Activated CD4-positive, alpha-beta T cell treated with anti-CD3 and anti-CD28 coated beads, Interleukin-2, amount 50 U/mL, for 24 hours (primary cell): ENCODE results near the gene NEURL1.
"Not testable (repeated sequence)": the region's sequence is repeated elsewhere in the genome, so short reads cannot be mapped to it uniquely, and the experiment has no call there.

Experiments
- DNase-seq, 2 donors: peaks; one replicate each; pipeline ENCODE4 v3.0.0-alpha.2; 2020; ENCODE audit warnings: low read depth in 1 of 2, low spot score in 1 of 2

NEURL1 gene

DNA sequence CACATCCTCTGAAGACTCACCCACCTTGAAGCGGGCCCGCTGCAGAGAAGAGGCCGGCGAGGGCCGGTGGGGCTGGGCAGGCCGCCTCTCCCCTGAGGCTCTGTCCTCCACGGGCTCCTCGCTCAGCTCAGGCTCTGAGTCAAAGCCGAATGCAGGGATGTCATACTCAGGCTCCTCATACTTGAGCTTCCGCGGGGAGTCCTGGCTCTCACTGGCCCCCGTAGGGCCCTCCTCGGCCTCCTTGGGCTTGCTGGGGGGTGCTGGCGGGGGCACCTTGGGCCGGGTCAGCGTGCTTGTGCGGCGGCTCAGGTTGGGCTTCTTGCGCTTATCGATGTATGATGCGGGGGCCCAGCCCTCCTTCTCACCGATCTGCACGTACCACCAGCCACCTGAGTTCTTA is 109.9 kb downstream of the NEURL1 start:
- DNase-seq = no peak

DNA sequence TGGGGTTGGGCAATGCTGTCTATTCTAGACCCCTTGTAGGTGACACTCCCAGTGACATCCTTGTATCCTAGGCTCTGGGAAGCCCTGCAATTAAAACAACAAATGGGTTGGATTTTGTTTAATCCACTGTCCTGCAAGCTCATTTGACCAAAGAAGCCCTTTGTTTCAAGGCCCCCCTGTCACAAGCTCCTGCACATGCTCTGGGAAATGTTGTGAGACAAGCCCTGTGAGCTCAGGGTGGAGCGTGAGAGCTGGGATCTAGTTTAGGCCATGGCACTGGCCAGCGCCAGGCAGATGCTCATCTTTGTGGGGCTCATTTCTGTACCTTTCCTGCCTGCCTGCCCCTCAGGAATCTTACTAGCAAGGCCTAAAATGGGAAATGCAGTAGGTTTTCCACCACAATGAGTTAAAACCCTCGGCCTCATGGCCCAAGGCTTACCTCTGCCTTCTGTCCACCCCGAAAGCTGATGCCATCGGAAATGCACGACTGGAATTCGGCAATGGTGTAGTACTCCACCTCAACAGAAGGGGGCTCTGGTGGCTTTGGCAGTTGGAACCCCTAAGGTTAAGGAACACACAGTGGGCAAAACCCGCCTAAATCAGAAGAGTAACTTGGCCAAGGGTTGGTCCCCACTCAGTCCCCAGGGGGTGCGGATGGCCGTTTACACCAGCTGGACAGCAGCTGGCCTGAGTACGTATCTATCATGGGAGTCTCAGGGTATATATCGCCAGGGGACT is 112.0 kb downstream of the NEURL1 start:
- DNase-seq = peak in 1 of 2 donors; percentile 7

DNA sequence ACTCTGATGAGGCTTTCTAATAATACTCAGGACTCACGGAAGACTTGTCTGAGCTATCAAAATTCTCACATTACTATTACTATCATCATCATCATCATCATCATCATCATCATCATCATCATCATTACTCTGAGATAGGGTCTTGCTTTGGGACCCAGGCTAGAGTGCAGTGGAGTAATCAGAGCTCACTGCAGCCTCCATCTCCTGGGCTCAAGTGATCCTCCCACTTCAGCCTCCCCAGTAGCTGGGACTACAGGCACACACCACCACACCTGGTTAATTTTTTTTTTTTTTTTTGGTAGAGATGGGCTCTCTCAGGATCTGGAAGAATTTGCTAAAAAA is 112.6 kb downstream of the NEURL1 start:
- not testable (repeated sequence) for DNase-seq

DNA sequence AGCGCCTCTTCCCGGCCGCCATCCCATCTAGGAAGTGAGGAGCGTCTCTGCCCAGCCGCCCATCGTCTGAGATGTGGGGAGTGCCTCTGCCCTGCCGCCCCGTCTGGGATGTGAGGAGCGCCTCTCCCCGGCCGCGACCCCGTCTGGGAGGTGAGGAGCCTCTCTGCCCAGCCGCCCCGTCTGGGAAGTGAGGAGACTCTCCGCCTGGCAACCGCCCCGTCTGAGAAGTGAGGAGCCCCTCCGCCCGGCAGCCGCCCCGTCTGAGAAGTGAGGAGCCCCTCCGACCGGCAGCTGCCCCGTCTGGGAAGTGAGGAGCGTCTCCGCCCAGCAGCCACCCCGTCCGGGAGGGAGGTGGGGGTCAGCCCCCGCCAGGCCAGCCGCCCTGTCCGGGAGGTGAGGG is 113.5 kb downstream of the NEURL1 start:
- not testable (repeated sequence) for DNase-seq

DNA sequence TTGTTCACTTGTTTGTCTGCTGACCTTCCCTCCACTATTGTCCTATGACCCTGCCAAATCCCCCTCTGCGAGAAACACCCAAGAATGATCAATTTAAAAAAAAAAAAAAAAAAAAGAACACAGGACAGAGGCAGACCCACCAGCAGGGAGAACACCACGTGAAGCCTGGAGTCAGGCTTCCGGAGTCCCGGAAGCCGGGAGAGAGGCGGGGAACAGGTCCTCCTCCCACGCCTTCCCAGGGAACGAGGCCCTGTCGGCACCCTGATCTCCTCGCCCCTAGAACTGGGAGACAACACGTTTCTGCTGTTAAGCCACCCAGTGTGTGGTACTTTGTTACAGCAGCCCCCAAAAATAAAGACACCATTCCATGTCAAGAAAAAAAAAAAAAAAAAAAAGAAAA is 114.6 kb downstream of the NEURL1 start:
- DNase-seq = not testable (repeated sequence)

DNA sequence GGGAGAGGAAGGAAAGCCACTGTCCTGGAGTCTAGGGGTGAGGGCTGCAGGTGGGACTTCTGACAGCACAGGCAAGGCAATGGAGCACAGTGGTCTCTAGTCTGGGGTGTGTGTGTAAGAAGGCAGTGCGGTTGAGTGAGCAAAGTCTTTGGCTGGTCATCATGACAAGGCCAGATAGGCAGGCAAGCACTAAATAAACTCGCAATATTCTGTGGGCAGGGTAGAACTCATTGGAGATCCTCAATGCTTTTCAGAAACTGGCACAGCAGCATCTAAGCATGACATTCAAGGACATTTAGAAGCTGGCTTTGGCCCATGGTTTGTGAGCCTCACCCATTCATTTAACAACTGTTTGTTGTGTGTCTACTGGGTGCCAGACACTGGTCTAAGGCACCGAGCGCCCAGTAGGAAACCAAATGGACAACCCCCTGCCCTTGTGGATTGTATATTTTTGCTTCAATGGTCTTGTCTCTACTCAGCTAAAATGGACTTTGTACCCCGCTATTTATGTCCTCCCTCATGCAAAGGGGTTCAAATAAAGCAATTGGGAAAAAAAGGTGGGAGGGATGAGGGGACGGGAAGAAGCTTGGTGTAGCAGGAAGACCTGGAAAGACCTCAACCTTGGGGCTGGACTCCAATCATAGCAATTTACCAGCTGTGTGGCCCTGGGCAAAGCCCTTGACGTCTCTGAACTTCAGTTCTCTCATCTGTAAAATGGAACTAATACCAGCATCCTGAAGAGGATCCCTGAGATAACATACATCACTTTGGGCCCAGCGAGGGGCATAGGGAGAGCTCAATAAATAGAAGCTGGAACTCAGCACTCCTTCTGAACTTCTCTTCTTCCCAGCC is 116.0 kb downstream of the NEURL1 start:
- no peak for DNase-seq

DNA sequence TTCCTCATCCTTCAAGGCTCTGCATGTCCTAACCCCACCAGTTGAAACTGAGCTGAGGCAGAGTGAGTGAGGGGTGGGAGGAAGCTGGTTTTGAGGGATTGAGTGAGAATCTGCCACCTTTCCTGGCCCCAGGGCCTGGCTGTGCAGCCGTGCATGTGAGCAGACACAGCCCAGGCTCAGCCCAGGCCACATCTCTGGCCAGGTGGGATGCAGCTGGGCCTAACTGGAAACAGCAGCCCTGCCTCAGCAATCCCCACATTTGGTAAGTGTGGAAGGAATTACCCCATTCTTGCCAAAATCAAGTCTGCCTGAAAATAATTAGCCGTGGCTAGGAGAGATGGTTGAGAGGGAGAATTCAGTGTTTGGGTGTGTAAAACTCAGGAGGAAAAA is 116.6 kb downstream of the NEURL1 start:
- DNase-seq = no peak

DNA sequence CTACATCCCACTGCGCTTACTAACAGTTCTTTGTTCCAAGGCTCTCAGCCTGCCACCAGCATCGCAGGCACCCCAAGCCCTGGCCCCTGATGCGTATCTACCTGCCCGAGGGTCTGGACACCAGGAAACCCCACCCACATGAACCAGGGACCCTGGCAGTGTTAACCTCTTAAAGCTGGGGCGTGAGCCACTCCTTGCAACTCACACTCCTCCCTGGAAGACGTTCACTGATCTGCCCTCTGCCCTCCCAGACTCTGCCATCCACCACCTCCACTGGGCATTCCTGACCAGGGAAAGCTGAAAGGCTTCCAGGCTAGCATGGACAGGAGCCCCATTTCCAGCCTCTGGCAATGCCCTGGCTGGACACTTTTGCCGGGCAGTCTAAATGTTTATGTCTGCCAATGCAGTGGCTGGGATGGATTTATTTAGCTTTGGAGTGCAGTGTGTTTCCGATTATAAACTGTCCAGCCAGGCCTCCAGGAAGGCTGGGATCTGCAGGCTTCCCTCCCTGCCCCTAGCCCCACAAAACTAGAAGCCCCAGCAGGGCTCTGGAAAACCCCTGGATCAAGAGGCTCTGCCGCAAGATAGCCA is 117.5 kb downstream of the NEURL1 start:
- DNase-seq = no peak

DNA sequence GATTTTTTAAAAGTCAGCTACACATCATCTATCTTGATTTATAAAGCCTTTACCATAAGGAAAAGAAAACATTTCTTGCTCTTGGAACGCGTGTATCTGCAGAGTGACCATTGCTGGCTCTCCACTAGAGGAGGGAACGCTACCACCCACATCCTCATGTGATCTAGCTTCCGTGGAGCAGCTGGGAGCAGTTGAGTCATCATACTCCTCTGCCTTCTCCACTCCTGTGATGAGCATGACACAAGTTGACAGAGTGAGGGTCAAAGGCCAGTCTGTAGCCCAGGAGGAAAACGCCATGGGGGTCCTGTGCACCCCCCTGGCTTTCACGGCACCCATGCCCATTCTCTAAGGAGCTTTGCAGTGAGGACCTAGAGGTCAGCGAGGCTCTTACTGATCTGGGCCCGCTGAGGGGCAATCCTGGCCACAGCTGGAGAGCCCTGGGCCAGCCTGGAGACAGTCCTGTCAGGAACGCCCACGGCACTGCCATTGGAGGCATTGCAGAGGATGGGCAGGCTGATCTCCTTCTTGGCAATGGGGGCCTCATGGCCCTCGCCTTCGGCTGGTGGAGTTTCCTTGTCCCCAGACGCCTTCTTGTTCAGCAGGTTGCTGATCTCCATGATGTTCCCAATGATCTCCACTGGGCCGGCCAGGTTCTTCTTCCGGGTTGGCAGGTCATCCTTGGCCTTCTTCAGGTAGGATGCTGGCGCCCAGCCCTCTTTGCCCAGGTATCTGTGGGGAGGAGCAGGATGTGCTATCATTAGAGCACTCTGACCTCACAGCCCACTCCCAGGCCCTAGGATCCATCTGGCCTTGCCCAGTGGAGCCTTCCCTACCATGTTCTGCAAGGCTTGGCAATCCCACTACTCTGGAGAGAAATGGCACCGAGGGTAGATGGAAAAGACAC is 119.2 kb downstream of the NEURL1 start:
- no peak for DNase-seq

DNA sequence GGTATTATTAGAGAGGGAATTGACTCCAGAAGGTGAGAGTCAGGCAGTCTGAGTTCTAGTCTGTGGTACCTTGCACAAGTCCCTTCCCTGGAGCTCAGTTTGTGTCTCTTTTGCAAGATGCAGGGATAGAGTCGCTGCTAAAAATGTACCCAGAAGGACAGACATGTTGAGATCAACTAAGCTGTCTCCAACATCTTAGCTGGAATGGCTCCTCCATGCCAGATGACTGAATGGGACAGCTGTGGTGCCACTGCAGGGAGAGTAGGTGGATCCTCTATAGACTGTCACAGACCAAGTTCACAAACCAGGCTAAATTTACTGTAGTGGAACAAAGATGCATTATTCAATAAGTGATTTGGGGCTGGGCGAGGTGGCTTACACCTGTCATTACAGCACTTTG is 120.1 kb downstream of the NEURL1 start:
- DNase-seq = no peak

DNA sequence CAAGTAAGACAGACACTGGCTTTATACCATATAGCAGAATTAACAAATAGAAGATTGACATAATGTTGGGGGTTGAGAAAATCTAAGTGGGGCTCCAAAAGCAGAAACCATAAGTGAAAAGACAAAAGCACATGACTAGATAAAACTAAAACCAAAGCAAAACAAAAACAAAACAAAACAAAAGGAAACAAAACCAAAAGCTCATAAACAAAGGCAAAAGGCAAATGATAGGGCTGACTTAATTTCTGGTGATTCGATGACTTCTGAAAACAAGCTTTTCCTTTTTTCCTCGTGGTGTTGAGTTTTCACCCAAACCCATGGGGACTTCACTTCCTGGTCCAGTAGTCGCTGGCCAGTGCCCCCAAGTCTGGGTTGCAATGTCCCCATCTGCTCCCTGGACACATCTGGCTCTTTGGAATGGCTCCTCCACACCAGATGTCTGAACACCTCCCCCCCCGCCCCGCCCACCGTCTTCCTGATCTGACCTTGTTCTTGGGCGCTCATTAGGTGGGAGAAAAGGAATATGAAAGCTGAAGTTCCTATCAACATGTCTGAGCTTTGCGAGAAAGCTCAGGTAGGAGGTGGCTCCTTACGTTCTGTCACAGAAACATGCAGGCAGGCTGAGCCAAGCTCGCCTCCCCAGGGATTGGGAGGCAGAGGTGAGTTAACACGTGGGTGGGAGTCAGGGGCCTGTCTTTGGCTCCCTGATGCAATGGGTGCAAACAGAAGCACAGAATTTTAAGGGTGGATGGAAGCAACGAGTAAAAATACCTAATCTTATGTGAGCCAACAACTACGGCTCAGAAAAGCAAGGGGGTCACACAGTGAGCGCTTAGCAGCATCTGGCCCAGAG is 121.0 kb downstream of the NEURL1 start:
- no peak for DNase-seq

DNA sequence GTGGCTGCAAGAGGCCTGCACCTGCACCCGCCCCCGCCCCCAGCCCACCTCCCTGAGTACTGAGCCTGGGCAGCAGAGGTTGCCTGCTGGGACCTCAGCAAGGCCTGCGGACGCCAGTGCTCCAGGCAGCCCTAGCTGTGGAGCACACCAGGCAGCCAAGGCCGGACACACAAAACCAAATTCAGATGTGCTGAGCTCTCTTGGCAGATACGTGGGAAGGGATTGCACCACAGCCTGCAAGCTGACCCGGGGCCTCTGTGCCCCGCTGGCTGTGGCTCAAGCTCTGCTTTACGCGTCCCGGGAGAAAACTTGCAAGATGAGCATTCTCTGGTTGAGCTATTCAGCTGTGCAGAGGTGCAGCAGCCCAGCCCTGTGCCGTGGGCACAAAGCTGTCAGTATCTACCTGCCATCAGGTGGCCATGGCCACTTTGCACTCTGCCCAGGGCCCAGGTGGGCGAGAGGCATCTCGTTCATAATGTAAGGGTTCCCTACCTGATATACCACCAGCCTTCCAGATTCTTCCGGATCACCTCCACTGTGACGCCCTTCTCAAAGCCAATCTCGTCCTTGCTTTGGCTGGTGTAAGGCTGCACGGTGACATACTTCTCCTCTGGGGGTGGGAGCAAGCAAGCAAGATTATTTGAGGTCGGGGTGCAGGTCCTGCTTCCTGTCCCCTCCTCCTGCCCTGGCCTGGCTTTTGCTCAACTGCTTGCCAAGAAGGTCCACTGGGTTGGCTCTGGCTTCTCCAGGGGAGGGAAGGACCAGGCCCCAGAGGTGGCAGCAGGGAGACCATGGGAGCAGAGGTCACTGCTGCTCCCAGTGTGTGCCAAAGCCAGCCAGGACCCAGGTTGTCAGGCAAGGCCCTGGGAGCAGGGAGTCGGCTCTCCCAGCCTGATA is 123.4 kb downstream of the NEURL1 start:
- no peak for DNase-seq

DNA sequence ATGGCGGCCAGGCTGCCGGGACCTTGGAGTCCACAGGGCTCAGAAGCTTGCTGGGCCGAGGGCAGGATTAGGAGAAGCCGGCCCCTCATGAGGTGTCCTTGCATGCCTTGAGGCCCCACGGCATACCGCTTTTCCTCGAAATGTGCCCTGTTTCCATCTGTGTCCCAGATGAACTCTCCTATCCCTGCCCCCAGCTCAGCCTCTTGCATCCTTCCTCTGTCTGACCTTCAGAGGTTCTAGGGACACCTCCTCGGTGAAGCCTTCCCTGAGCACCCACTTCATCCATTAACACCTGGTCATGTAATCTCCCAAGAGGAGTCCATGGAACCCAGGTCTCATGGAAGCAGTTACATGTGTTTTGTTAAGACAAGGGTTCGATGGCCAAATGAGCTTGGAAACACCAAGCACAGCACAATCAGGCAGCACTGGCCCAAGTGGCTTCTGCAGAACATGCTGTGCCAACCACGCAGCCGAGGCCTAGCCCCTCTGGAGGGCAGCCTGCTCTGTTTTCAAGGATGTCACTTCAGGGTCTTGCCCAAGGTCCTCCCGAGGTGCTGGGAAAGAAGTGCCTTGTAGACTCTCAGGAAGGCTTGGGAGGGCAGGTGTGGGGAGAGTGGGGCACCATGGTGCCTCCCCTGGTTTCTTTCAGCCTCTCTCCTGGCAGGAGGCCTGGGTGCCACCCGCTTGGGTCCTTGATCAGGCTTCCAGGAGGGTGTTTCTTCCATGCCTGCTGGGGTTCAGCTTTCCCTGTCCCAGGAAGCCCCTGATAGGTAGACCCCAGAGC is 124.3 kb downstream of the NEURL1 start:
- DNase-seq = no peak

DNA sequence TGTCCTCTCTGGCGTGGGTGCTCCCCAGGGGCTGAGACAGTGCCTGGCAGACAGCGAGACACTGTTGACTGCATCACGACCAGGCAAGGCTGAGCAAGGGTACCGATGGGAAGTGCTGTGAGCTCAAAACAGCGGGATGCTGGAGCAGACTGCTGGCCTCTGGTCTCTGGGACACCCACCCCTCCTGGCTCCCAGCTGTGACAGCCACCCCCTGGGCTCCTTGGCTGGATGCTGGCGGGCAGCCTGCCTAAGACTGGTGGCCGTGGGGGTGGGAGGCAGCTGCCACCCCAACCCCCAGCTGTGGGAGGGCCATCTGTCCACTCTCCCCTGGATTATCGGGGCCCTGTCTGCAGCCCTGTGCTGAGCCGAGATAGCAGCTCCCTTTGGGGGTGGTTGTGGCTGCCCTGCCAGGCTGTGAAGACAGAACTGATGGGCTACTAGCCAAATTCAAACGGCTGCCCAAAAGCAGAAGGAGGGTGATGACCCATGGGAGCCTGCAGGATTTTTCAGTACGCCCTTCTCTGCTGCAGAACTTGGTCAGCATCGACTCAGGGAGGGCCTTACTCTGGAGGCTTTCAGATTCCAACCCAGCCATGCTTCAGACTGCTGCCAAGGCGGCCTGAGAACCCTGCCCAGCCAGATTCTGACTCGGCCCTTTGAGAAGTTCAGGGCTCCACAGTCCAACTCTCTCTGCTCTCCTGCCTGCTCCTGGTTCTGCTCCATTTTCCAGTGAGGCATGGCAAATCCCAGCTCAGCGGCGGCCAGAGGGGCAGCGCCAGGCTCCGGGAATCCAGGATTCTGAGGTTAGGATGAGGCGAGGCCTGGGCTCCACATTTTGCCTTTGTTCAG is 125.3 kb downstream of the NEURL1 start:
- DNase-seq = no peak

DNA sequence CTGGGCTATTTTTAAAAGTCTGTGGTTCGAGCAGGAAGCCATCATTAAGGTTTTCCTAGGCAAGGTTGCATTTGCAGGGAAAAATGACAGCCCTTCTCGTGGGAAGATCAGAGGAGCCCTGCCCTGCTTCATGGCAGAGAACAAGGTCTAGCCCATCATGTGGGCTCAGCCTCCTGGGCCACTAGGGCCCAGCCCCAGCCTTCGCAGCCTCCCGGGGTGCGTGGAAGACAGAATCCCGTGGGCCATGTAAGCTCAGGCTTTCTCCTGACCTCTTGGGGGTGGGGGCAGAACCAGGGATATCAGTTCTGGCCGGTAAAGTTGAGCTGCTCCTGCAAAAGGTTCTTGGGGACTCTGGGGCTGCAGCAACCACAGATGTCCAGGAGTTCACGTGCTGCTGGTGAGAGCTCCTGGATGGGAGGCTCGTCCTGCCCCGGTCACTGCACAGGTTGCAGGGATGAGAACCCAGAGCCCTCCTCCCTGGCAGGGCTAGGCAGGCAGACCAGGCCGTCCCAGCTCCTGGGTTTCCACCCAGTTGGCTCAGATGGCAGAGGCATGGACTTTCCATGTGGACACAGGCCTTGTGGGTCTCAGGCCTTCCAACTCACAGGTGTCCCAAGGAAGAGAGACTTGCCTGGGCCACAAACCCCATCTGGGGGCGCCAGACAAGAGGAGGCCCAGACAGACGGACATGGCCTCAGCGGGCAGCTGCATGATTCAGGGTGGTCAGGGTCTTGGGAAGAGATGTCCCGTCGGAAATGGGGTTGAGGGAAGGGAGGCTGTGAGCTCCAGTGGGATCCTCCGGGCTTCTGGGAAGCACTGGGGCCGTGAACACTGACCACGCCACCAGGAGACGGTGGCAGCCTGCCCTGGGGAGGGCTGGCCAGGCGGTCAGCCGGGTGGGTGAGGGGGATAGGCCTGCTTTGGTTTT is 126.2 kb downstream of the NEURL1 start:
- DNase-seq = no peak

DNA sequence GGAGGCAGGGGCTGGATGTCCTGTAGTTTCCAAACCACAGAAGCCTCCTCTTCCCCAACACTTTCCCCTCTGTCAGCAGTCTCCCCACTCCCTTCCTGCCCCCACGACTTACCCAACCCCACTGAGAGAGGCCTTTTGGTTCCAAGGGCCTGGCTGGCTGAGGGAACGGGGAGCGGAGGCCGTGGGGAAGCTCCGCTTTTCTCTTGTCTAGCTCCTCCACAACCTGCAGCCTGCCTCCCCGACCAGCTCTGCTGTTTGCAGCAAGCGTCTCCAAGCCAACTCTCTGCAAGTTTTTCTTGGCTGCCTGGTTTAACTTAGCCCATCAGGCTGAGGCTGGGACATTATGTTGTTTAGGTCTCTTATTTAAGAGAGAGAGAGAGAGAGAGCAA is 126.8 kb downstream of the NEURL1 start:
- DNase-seq = no peak
